Bronchial epithelial cell (primary cell): ENCODE measurements around the gene PMM2. TPM values are rescaled to one million over a fixed set of nuclear protein-coding genes. Genes with fewer than 3 reads are reported as not detected.
A peak's percentile ranks its signal among the peaks of the same experiment; 100 is the strongest.

Experiments used
- DNase-seq: peaks from one replicate; pipeline ENCODE4 v3.0.0-alpha.2; 2010; ENCODE audit warnings: low read depth
- FAIRE-seq: peaks from 2 replicates; lab custom pipeline; 2011; peaks lifted over from hg19 to GRCh38; lab: Jason Lieb, UNC
- H3K27me3 ChIP-seq: 2 replicates; pipeline ENCODE4 v1.5.1; 2011; ENCODE audit warnings: low read length; ENCODE audit not compliant: control insufficient read depth, insufficient read depth
- H3K36me3 ChIP-seq: 2 replicates; pipeline ENCODE4 v1.5.1; 2011; ENCODE audit warnings: low read length; ENCODE audit not compliant: control insufficient read depth, insufficient read depth
- H3K4me3 ChIP-seq: 2 replicates; pipeline ENCODE4 v1.5.1; 2011; ENCODE audit warnings: mild to moderate bottlenecking, low read depth, low read length, control low read depth
- CTCF ChIP-seq: IDR thresholded peaks from 2 replicates; pipeline ENCODE4 v1.5.1; 2011; ENCODE audit warnings: mild to moderate bottlenecking, moderate library complexity, low read length, control low read depth, inconsistent platforms; ENCODE audit not compliant: insufficient read depth, severe bottlenecking
- total RNA-seq: library from RNA; depleted of rRNA; stranded (reverse); fragments of >200 nt; gene quantifications from 2 replicates; pipeline ENCODE4 v1.2.1, GENCODE V29; 2014

PMM2 gene
- total RNA-seq, 1 donor from 2014 or later, result 25.5 TPM

- no peaks in the 10 kb centered on the region for H3K27me3 ChIP-seq
- H3K36me3 ChIP-seq, result peaks cover 13% of the 10 kb centered on the region
- no peak for FAIRE-seq
Observed at GRCh38 chr16:8853150-8853549, 55.5 kb downstream of the PMM2 start.

GRCh38 chr16:8853611-8854010 is 56.0 kb downstream of the PMM2 start:
- FAIRE-seq (no peak), DNase-seq (no peak)
- H3K27me3 ChIP-seq, result no peaks in the 10 kb centered on the region
- peaks cover 14% of the 10 kb centered on the region for H3K36me3 ChIP-seq
- H3K4me3 ChIP-seq, result no peak overlapping the region
- no peak for TF ChIP-seq CTCF

More at GRCh38 chr16:8853150-8853549, 55.5 kb downstream of the PMM2 start:
- no peak for TF ChIP-seq CTCF
- H3K4me3 ChIP-seq, result no peak overlapping the region
- DNase-seq, result no peak

- no peak overlapping the region for H3K4me3 ChIP-seq
- no peaks in the 10 kb centered on the region for H3K27me3 ChIP-seq
- DNase-seq (no peak), FAIRE-seq (no peak)
- peaks cover 14% of the 10 kb centered on the region for H3K36me3 ChIP-seq
- no peak for TF ChIP-seq CTCF
Observed at GRCh38 chr16:8854298-8854948, 56.8 kb downstream of the PMM2 start.

- peak; percentile 21 for TF ChIP-seq CTCF
Observed at GRCh38 chr16:8855051-8855786, 57.6 kb downstream of the PMM2 start.

GRCh38 chr16:8855972-8856371 is 58.3 kb downstream of the PMM2 start:
- TF ChIP-seq CTCF, result no peak
- DNase-seq (no peak), FAIRE-seq (no peak)
- no peak overlapping the region for H3K4me3 ChIP-seq
- peaks cover 10% of the 10 kb centered on the region for H3K36me3 ChIP-seq
- H3K27me3 ChIP-seq, result no peaks in the 10 kb centered on the region

More at GRCh38 chr16:8855051-8855786, 57.6 kb downstream of the PMM2 start:
- Histone ChIP-seq H3K36me3 (peaks cover 10% of the 10 kb centered on the region), H3K27me3 (no peaks in the 10 kb centered on the region), H3K4me3 (no peak overlapping the region)
- DNase-seq (no peak), FAIRE-seq (no peak)
